WTC11 (cell line): ENCODE results near the gene PPM1K. TPM values are rescaled to one million over a fixed set of nuclear protein-coding genes. Genes with fewer than 3 reads are reported as not detected.

Experiments used
- ATAC-seq: fragments of 200-7000 bp; cut with Tn5 transposase; 2 replicates; pipeline ENCODE4 v1.10.0; 2021; ENCODE audit warnings: mild to moderate bottlenecking, moderate library complexity
- CTCF ChIA-PET: fragments of 300-600 bp; sonication (Branson Sonifier 250); formaldehyde crosslinking; loops from one replicate; lab custom pipeline; 2021; ENCODE audit warnings: antibody characterized with exemption; lab: Charles Lee
- POLR2A ChIA-PET: fragments of 350-600 bp; sonication (Branson Sonifier 250); formaldehyde crosslinking; loops from one replicate; lab custom pipeline; 2021; ENCODE audit warnings: antibody characterized with exemption; lab: Charles Lee
- DNase-seq: peaks from one replicate; pipeline ENCODE4 v3.0.0; 2021; ENCODE audit warnings: low spot score
- H3K27ac Mint-ChIP-seq: 2 replicates; pipeline ENCODE4 v1.8.0; 2021; ENCODE audit warnings: mixed read lengths
- H3K27me3 Mint-ChIP-seq: 2 replicates; pipeline ENCODE4 v1.8.0; 2021; ENCODE audit warnings: low read depth, mild to moderate bottlenecking, moderate library complexity, mixed read lengths
- H3K36me3 Mint-ChIP-seq: 2 replicates; pipeline ENCODE4 v1.8.0; 2021; ENCODE audit warnings: mixed read lengths
- H3K4me1 Mint-ChIP-seq: 2 replicates; pipeline ENCODE4 v1.8.0; 2022; ENCODE audit warnings: mixed read lengths
- H3K4me3 Mint-ChIP-seq: 2 replicates; pipeline ENCODE4 v1.8.0; 2021; ENCODE audit warnings: mild to moderate bottlenecking, moderate library complexity, mixed read lengths
- H3K9me3 Mint-ChIP-seq: 2 replicates; pipeline ENCODE4 v1.8.0; 2021; ENCODE audit warnings: mixed read lengths
- ATF1 ChIP-seq: sonication (generic); formaldehyde crosslinking; IDR thresholded peaks from 2 replicates; pipeline ENCODE4 v1.8.1; 2023; ENCODE audit warnings: mild to moderate bottlenecking, moderate library complexity, missing genetic modification reagents
- CREB1 ChIP-seq: sonication (generic); formaldehyde crosslinking; IDR thresholded peaks from 2 replicates; pipeline ENCODE4 v1.8.0; 2023; ENCODE audit warnings: mild to moderate bottlenecking, missing genetic modification reagents
- CREM ChIP-seq: sonication (generic); formaldehyde crosslinking; IDR thresholded peaks from 2 replicates; pipeline ENCODE4 v1.8.1; 2022; ENCODE audit warnings: mild to moderate bottlenecking, missing genetic modification reagents, moderate library complexity
- E2F4 ChIP-seq: sonication (generic); formaldehyde crosslinking; IDR thresholded peaks from 2 replicates; pipeline ENCODE4 v1.8.1; 2022; ENCODE audit warnings: low read depth, mild to moderate bottlenecking, moderate library complexity, missing genetic modification reagents, borderline replicate concordance
- ETV6 ChIP-seq: sonication (generic); formaldehyde crosslinking; IDR thresholded peaks from 2 replicates; pipeline ENCODE4 v1.8.1; 2022; ENCODE audit warnings: mild to moderate bottlenecking, missing genetic modification reagents
- FOXK1 ChIP-seq: sonication (generic); formaldehyde crosslinking; IDR thresholded peaks from 2 replicates; pipeline ENCODE4 v1.8.0; 2022; ENCODE audit warnings: mild to moderate bottlenecking, moderate library complexity, missing genetic modification reagents
- IRF2 ChIP-seq: sonication (generic); formaldehyde crosslinking; IDR thresholded peaks from 2 replicates; pipeline ENCODE4 v1.8.0; 2022; ENCODE audit warnings: low read depth, missing genetic modification reagents, borderline replicate concordance
- KAT7 ChIP-seq: sonication (generic); formaldehyde crosslinking; IDR thresholded peaks from 2 replicates; pipeline ENCODE4 v1.8.1; 2023; ENCODE audit warnings: missing genetic modification reagents, mild to moderate bottlenecking, borderline replicate concordance
- MAX ChIP-seq: sonication (generic); formaldehyde crosslinking; IDR thresholded peaks from 2 replicates; pipeline ENCODE4 v1.8.0; 2022; ENCODE audit warnings: mild to moderate bottlenecking, missing genetic modification reagents
- OVOL2 ChIP-seq: fragments of 250-450 bp; sonication (Bioruptor Pico); IDR thresholded peaks from 2 replicates; pipeline ENCODE4 v1.9.0; 2021; ENCODE audit warnings: mild to moderate bottlenecking, borderline replicate concordance
- PRRX2 ChIP-seq: fragments of 250-450 bp; sonication (Bioruptor Pico); IDR thresholded peaks from 2 replicates; pipeline ENCODE4 v1.8.0; 2021; ENCODE audit warnings: mild to moderate bottlenecking
- RORB ChIP-seq: fragments of 250-450 bp; sonication (Bioruptor Pico); IDR thresholded peaks from 2 replicates; pipeline ENCODE4 v1.9.0; 2021; ENCODE audit warnings: mild to moderate bottlenecking
- ZNF121 ChIP-seq: sonication (generic); formaldehyde crosslinking; IDR thresholded peaks from 2 replicates; pipeline ENCODE4 v1.8.0; 2023; ENCODE audit warnings: missing genetic modification reagents
- ZNF263 ChIP-seq: sonication (generic); formaldehyde crosslinking; IDR thresholded peaks from 2 replicates; pipeline ENCODE4 v1.8.1; 2022; ENCODE audit warnings: low read depth, mild to moderate bottlenecking, moderate library complexity, missing genetic modification reagents
- ZNF281 ChIP-seq: sonication (generic); formaldehyde crosslinking; IDR thresholded peaks from 2 replicates; pipeline ENCODE4 v1.8.0; 2023; ENCODE audit warnings: mild to moderate bottlenecking, missing genetic modification reagents
- total RNA-seq: library from RNA; stranded (reverse); gene quantifications from 3 replicates; pipeline ENCODE4 v1.2.3, GENCODE V29; 2021
- TF ChIP-seq, protein P1 (sequence below): fragments of 250-450 bp; sonication (Bioruptor Pico); IDR thresholded peaks from 2 replicates; pipeline ENCODE4 v1.9.0; 2021; ENCODE audit warnings: mild to moderate bottlenecking, borderline replicate concordance
- TF ChIP-seq, protein P2 (sequence below): sonication (generic); formaldehyde crosslinking; IDR thresholded peaks from 2 replicates; pipeline ENCODE4 v1.8.1; 2023; ENCODE audit warnings: mild to moderate bottlenecking, missing genetic modification reagents
- TF ChIP-seq, protein P3 (sequence below): sonication (generic); formaldehyde crosslinking; IDR thresholded peaks from 2 replicates; pipeline ENCODE4 v1.8.0; 2022; ENCODE audit warnings: mild to moderate bottlenecking, missing genetic modification reagents
- TF ChIP-seq, protein P4 (sequence below): fragments of 250-450 bp; sonication (Bioruptor Pico); IDR thresholded peaks from 2 replicates; pipeline ENCODE4 v1.9.0; 2021; ENCODE audit warnings: mild to moderate bottlenecking
- TF ChIP-seq, protein P5 (sequence below): sonication (generic); formaldehyde crosslinking; IDR thresholded peaks from 2 replicates; pipeline ENCODE4 v1.8.1; 2023; ENCODE audit warnings: mild to moderate bottlenecking, moderate library complexity, missing genetic modification reagents
- TF ChIP-seq, protein P6 (sequence below): sonication (generic); formaldehyde crosslinking; IDR thresholded peaks from 2 replicates; pipeline ENCODE4 v1.8.1; 2023; ENCODE audit warnings: mild to moderate bottlenecking, missing genetic modification reagents

PPM1K gene
- total RNA-seq, 1 experiment from 2014 or later = 17.0 TPM

- no peak for TF ChIP-seq ZNF281 (CRISPR knock-in tag)
- no peak for TF ChIP-seq ATF1 (CRISPR knock-in tag)
- TF ChIP-seq KAT7 (CRISPR knock-in tag) = no peak
- TF ChIP-seq CREB1 (CRISPR knock-in tag) = no peak
- no peak for TF ChIP-seq FOXK1
- no peak for TF ChIP-seq E2F4
- TF ChIP-seq RORB (CRISPR knock-in tag) = no peak
These were observed 53.9 kb downstream of the PPM1K start (continued) for GRCh38 chr4:88230461-88230891.

DNA sequence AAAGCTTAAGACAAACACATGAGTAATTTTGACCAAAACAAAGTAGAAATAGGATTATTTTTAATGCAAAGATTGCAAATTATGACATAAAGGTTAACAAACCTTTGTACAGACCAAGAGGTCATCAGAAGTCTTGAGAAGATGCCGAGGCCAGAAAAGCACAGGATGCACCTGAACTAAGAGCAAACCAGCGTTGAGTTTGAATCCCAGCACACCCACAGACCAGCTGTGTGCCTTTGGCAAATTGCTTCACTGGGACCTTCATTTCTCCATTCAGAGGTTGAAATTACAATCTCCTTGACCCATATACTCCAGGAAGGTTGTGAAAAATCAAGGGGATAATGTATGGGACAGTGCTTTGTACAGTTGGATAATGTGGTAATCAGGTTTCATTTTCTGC lies 56.6 kb downstream of the PPM1K start:
- DNase-seq (no peak), ATAC-seq (no peak)
- Mint-ChIP-seq H3K9me3 (peaks cover 23% of the 10 kb centered on the region), H3K4me1 (peaks cover 9% of the 10 kb centered on the region; the same call in 1 of the 2 replicates), H3K4me3 (no peak overlapping the region), H3K27ac (no peak overlapping the region), H3K36me3 (peaks cover 9% of the 10 kb centered on the region), H3K27me3 (no peaks in the 10 kb centered on the region; the same call in 1 of the 2 replicates)
- CTCF ChIA-PET = no interaction called here
- TF ChIP-seq, protein P1, sequence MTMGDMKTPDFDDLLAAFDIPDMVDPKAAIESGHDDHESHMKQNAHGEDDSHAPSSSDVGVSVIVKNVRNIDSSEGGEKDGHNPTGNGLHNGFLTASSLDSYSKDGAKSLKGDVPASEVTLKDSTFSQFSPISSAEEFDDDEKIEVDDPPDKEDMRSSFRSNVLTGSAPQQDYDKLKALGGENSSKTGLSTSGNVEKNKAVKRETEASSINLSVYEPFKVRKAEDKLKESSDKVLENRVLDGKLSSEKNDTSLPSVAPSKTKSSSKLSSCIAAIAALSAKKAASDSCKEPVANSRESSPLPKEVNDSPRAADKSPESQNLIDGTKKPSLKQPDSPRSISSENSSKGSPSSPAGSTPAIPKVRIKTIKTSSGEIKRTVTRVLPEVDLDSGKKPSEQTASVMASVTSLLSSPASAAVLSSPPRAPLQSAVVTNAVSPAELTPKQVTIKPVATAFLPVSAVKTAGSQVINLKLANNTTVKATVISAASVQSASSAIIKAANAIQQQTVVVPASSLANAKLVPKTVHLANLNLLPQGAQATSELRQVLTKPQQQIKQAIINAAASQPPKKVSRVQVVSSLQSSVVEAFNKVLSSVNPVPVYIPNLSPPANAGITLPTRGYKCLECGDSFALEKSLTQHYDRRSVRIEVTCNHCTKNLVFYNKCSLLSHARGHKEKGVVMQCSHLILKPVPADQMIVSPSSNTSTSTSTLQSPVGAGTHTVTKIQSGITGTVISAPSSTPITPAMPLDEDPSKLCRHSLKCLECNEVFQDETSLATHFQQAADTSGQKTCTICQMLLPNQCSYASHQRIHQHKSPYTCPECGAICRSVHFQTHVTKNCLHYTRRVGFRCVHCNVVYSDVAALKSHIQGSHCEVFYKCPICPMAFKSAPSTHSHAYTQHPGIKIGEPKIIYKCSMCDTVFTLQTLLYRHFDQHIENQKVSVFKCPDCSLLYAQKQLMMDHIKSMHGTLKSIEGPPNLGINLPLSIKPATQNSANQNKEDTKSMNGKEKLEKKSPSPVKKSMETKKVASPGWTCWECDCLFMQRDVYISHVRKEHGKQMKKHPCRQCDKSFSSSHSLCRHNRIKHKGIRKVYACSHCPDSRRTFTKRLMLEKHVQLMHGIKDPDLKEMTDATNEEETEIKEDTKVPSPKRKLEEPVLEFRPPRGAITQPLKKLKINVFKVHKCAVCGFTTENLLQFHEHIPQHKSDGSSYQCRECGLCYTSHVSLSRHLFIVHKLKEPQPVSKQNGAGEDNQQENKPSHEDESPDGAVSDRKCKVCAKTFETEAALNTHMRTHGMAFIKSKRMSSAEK (CRISPR knock-in tag) = no peak
- TF ChIP-seq, protein P2, sequence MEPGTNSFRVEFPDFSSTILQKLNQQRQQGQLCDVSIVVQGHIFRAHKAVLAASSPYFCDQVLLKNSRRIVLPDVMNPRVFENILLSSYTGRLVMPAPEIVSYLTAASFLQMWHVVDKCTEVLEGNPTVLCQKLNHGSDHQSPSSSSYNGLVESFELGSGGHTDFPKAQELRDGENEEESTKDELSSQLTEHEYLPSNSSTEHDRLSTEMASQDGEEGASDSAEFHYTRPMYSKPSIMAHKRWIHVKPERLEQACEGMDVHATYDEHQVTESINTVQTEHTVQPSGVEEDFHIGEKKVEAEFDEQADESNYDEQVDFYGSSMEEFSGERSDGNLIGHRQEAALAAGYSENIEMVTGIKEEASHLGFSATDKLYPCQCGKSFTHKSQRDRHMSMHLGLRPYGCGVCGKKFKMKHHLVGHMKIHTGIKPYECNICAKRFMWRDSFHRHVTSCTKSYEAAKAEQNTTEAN (CRISPR knock-in tag) = no peak
- TF ChIP-seq ZNF121 (CRISPR knock-in tag) (no peak), PRRX2 (CRISPR knock-in tag) (no peak), MAX (CRISPR knock-in tag) (no peak), ZNF263 (CRISPR knock-in tag) (no peak), ETV6 (CRISPR knock-in tag) (no peak), OVOL2 (CRISPR knock-in tag) (no peak), CREM (CRISPR knock-in tag) (no peak), KAT7 (CRISPR knock-in tag) (no peak), IRF2 (CRISPR knock-in tag) (no peak)
- TF ChIP-seq, protein P3, sequence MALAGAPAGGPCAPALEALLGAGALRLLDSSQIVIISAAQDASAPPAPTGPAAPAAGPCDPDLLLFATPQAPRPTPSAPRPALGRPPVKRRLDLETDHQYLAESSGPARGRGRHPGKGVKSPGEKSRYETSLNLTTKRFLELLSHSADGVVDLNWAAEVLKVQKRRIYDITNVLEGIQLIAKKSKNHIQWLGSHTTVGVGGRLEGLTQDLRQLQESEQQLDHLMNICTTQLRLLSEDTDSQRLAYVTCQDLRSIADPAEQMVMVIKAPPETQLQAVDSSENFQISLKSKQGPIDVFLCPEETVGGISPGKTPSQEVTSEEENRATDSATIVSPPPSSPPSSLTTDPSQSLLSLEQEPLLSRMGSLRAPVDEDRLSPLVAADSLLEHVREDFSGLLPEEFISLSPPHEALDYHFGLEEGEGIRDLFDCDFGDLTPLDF (CRISPR knock-in tag) = no peak
- TF ChIP-seq, protein P4, sequence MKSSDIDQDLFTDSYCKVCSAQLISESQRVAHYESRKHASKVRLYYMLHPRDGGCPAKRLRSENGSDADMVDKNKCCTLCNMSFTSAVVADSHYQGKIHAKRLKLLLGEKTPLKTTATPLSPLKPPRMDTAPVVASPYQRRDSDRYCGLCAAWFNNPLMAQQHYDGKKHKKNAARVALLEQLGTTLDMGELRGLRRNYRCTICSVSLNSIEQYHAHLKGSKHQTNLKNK = no peak
- TF ChIP-seq, protein P5, sequence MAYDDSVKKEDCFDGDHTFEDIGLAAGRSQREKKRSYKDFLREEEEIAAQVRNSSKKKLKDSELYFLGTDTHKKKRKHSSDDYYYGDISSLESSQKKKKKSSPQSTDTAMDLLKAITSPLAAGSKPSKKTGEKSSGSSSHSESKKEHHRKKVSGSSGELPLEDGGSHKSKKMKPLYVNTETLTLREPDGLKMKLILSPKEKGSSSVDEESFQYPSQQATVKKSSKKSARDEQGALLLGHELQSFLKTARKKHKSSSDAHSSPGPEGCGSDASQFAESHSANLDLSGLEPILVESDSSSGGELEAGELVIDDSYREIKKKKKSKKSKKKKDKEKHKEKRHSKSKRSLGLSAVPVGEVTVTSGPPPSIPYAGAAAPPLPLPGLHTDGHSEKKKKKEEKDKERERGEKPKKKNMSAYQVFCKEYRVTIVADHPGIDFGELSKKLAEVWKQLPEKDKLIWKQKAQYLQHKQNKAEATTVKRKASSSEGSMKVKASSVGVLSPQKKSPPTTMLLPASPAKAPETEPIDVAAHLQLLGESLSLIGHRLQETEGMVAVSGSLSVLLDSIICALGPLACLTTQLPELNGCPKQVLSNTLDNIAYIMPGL (CRISPR knock-in tag) = no peak
- TF ChIP-seq, protein P6, sequence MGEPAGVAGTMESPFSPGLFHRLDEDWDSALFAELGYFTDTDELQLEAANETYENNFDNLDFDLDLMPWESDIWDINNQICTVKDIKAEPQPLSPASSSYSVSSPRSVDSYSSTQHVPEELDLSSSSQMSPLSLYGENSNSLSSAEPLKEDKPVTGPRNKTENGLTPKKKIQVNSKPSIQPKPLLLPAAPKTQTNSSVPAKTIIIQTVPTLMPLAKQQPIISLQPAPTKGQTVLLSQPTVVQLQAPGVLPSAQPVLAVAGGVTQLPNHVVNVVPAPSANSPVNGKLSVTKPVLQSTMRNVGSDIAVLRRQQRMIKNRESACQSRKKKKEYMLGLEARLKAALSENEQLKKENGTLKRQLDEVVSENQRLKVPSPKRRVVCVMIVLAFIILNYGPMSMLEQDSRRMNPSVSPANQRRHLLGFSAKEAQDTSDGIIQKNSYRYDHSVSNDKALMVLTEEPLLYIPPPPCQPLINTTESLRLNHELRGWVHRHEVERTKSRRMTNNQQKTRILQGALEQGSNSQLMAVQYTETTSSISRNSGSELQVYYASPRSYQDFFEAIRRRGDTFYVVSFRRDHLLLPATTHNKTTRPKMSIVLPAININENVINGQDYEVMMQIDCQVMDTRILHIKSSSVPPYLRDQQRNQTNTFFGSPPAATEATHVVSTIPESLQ (CRISPR knock-in tag) = no peak
- POLR2A ChIA-PET = no interaction called here
